ENCODE results near the gene SEC16A.

DNA sequence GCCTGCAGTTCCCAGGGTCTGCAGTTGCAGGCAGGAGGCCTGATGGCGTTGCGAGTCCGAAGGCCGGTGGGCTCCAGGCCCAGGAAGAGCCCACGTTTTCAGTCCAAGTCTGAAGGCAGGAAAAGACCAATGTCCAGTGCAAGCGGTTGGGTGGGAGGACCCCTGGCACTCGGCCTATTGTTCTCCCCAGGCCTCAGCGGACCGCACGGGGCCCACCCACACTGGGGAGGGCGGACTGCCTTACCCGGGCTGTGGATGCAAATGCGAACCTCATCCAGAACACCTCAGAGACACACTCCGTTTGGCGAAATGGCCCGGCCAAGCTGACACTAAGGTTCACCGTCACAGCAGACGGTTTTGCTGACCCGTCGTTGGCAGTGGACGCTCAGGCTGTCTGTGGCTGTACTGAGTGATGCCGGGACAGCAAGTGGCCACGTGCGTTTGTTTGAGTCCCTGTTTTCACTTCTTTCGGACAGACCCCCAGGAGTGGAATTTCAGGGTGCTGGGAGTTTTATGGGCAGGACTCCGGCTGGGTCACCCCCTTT, 10.2 kb upstream of the SEC16A start:
- no peak for TF ChIP-seq NFRKB (IDR thresholded peaks at IDR 0.05)
- no peak for TF ChIP-seq FOXM1 (IDR thresholded peaks at IDR 0.05; ENCODE audit: borderline replicate concordance)
- TF ChIP-seq HDGF (IDR thresholded peaks at IDR 0.05; ENCODE audit: borderline replicate concordance) = no peak
- TF ChIP-seq CTBP1 (IDR thresholded peaks at IDR 0.05; ENCODE audit: borderline replicate concordance) = no peak
- TF ChIP-seq SUZ12 (IDR thresholded peaks at IDR 0.05) = no peak

Measured in HEK293T (cell line).